ENCODE data around the gene RPS15. TPM values are rescaled to one million over a fixed set of nuclear protein-coding genes. Genes with fewer than 3 reads are reported as not detected.
A peak's percentile ranks its signal among the peaks of the same experiment; 100 is the strongest.

The RPS15 gene
- total and polyA plus RNA-seq, 2 of the 13 experiments (the other 11 are each of a cell fraction or from before 2014, with no cell fraction given), result 695 to 1,411 TPM

- TF ChIP-seq ZFY (CRISPR knock-in tag; IDR thresholded peaks at IDR 0.05), result peak; percentile 12; the same call in 1 of the 2 replicates
- TF ChIP-seq ZNF530 (CRISPR knock-in tag; IDR thresholded peaks at IDR 0.05; ENCODE audit: low read depth), result no peak
- TF ChIP-seq ZNF550 (CRISPR knock-in tag; IDR thresholded peaks at IDR 0.05; ENCODE audit: borderline replicate concordance), result no peak
- no peak for TF ChIP-seq CBFB (CRISPR knock-in tag; IDR thresholded peaks at IDR 0.05)
- no peak for TF ChIP-seq NCOA1 (CRISPR knock-in tag; IDR thresholded peaks at IDR 0.05)
- no peak for TF ChIP-seq ZNF143 (CRISPR knock-in tag; IDR thresholded peaks at IDR 0.05)
- TF ChIP-seq STAG1 (CRISPR knock-in tag; IDR thresholded peaks at IDR 0.05), result no peak
- no peak for TF ChIP-seq ZNF383 (CRISPR knock-in tag; IDR thresholded peaks at IDR 0.05; ENCODE audit: borderline replicate concordance)
- TF ChIP-seq, protein P1, sequence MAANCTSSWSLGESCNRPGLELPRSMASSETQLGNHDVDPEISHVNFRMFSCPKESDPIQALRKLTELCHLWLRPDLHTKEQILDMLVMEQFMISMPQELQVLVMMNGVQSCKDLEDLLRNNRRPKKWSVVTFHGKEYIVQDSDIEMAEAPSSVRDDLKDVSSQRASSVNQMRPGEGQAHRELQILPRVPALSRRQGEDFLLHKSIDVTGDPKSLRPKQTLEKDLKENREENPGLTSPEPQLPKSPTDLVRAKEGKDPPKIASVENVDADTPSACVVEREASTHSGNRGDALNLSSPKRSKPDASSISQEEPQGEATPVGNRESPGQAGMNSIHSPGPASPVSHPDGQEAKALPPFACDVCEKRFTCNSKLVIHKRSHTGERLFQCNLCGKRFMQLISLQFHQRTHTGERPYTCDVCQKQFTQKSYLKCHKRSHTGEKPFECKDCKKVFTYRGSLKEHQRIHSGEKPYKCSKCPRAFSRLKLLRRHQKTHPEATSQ (CRISPR knock-in tag; IDR thresholded peaks at IDR 0.05; ENCODE audit: borderline replicate concordance), result no peak
- TF ChIP-seq, protein P2, sequence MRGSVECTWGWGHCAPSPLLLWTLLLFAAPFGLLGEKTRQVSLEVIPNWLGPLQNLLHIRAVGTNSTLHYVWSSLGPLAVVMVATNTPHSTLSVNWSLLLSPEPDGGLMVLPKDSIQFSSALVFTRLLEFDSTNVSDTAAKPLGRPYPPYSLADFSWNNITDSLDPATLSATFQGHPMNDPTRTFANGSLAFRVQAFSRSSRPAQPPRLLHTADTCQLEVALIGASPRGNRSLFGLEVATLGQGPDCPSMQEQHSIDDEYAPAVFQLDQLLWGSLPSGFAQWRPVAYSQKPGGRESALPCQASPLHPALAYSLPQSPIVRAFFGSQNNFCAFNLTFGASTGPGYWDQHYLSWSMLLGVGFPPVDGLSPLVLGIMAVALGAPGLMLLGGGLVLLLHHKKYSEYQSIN (CRISPR knock-in tag; IDR thresholded peaks at IDR 0.05; ENCODE audit: borderline replicate concordance), result no peak
- TF ChIP-seq HMGA1 (CRISPR knock-in tag; conservative IDR thresholded peaks at IDR 0.05), result no peak
- no peak for TF ChIP-seq MBD4 (IDR thresholded peaks at IDR 0.05; ENCODE audit: borderline replicate concordance, low read length)
- no peak for TF ChIP-seq ZSCAN29 (CRISPR knock-in tag; conservative IDR thresholded peaks at IDR 0.05)
- no peak for TF ChIP-seq IKZF1 (IDR thresholded peaks at IDR 0.05)
- TF ChIP-seq, protein P3, sequence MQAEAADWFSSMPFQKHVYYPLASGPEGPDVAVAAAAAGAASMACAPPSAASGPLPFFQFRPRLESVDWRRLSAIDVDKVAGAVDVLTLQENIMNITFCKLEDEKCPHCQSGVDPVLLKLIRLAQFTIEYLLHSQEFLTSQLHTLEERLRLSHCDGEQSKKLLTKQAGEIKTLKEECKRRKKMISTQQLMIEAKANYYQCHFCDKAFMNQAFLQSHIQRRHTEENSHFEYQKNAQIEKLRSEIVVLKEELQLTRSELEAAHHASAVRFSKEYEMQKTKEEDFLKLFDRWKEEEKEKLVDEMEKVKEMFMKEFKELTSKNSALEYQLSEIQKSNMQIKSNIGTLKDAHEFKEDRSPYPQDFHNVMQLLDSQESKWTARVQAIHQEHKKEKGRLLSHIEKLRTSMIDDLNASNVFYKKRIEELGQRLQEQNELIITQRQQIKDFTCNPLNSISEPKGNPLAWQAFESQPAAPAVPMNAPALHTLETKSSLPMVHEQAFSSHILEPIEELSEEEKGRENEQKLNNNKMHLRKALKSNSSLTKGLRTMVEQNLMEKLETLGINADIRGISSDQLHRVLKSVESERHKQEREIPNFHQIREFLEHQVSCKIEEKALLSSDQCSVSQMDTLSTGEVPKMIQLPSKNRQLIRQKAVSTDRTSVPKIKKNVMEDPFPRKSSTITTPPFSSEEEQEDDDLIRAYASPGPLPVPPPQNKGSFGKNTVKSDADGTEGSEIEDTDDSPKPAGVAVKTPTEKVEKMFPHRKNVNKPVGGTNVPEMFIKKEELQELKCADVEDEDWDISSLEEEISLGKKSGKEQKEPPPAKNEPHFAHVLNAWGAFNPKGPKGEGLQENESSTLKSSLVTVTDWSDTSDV (CRISPR knock-in tag; IDR thresholded peaks at IDR 0.05), result no peak
- TF ChIP-seq, protein P4, sequence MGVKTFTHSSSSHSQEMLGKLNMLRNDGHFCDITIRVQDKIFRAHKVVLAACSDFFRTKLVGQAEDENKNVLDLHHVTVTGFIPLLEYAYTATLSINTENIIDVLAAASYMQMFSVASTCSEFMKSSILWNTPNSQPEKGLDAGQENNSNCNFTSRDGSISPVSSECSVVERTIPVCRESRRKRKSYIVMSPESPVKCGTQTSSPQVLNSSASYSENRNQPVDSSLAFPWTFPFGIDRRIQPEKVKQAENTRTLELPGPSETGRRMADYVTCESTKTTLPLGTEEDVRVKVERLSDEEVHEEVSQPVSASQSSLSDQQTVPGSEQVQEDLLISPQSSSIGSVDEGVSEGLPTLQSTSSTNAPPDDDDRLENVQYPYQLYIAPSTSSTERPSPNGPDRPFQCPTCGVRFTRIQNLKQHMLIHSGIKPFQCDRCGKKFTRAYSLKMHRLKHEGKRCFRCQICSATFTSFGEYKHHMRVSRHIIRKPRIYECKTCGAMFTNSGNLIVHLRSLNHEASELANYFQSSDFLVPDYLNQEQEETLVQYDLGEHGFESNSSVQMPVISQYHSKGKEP (CRISPR knock-in tag; IDR thresholded peaks at IDR 0.05), result no peak
- TF ChIP-seq CC2D1A (CRISPR knock-in tag; IDR thresholded peaks at IDR 0.05), result no peak
- TF ChIP-seq, protein P5, sequence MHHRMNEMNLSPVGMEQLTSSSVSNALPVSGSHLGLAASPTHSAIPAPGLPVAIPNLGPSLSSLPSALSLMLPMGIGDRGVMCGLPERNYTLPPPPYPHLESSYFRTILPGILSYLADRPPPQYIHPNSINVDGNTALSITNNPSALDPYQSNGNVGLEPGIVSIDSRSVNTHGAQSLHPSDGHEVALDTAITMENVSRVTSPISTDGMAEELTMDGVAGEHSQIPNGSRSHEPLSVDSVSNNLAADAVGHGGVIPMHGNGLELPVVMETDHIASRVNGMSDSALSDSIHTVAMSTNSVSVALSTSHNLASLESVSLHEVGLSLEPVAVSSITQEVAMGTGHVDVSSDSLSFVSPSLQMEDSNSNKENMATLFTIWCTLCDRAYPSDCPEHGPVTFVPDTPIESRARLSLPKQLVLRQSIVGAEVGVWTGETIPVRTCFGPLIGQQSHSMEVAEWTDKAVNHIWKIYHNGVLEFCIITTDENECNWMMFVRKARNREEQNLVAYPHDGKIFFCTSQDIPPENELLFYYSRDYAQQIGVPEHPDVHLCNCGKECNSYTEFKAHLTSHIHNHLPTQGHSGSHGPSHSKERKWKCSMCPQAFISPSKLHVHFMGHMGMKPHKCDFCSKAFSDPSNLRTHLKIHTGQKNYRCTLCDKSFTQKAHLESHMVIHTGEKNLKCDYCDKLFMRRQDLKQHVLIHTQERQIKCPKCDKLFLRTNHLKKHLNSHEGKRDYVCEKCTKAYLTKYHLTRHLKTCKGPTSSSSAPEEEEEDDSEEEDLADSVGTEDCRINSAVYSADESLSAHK (CRISPR knock-in tag; IDR thresholded peaks at IDR 0.05; ENCODE audit: borderline replicate concordance), result no peak
- no peak for TF ChIP-seq ZNF274 (CRISPR knock-in tag; IDR thresholded peaks at IDR 0.05)
Measured at GRCh38 chr19:1407528-1408299, 30.5 kb upstream of the RPS15 start, which contains the start of gene DAZAP1 (continued).
